K562 (cell line): ENCODE results near the gene ADGRF1. TPM values are rescaled to one million over a fixed set of nuclear protein-coding genes. Genes with fewer than 3 reads are reported as not detected.

Experiments used
- ATAC-seq: fragments of 200-7000 bp; cut with Tn5 transposase; 3 replicates; pipeline ENCODE4 v1.9.1; 2020; ENCODE audit warnings: moderate library complexity
- BruUV-seq: library from RNA; stranded (reverse); fragments of 400-500 nt; replicated peaks from 2 replicates; lab custom pipeline; 2021; lab: Mats Ljungman, UMichigan
- CTCF ChIA-PET: fragments of 300-600 bp; formaldehyde crosslinking; extraction: SDS; loops from one replicate; lab custom pipeline; 2021; ENCODE audit warnings: low intra/inter-chr PET ratio; lab: Yijun Ruan, JAX
- POLR2A ChIA-PET: fragments of 300-600, 350-650 bp; sonication (Branson Sonifier 250); formaldehyde crosslinking; extraction: SDS; loops from one replicate; lab custom pipeline; 2021; ENCODE audit warnings: antibody characterized with exemption, inconsistent platforms; lab: Yijun Ruan, JAX
- DNase-seq, 4 experiments: peaks; one replicate each; pipeline versions ENCODE4 v3.0.0 to v3.0.0-alpha.2; 2011 to 2018; ENCODE audit warnings: low spot score in 3 of 4, mixed read lengths in 3 of 4; ENCODE audit errors: extremely low read depth in 1 of 4
- FAIRE-seq: peaks from 2 replicates; lab custom pipeline; 2011; peaks lifted over from hg19 to GRCh38; lab: Jason Lieb, UNC
- H2AFZ ChIP-seq: 2 replicates; pipeline ENCODE4 v1.6.0; 2011; ENCODE audit warnings: low read depth, low read length, control low read depth, inconsistent platforms
- H3K27ac ChIP-seq: fragments of 200-600 bp; 3 replicates; pipeline ENCODE4 v1.8.0; 2011; ENCODE audit warnings: low read depth, mild to moderate bottlenecking, control low read depth, inconsistent platforms, low read length, moderate library complexity, mixed read lengths; ENCODE audit errors: extremely low read depth
- H3K27me3 ChIP-seq, 2 experiments: fragments of 300-600 bp in 1 of 2; 2 replicates in 1 of 2; 3 replicates in 1 of 2; pipeline versions ENCODE4 v1.6.0 to v1.8.0; 2011; ENCODE audit warnings: inconsistent platforms in 2 of 2, low read length in 2 of 2, mild to moderate bottlenecking in 1 of 2, mixed read lengths in 1 of 2, moderate library complexity in 1 of 2; ENCODE audit not compliant: control insufficient read depth in 2 of 2, insufficient read depth in 2 of 2
- H3K36me3 ChIP-seq: fragments of 300-600 bp; 3 replicates; pipeline ENCODE4 v1.8.0; 2011; ENCODE audit warnings: mild to moderate bottlenecking, low read length, inconsistent platforms; ENCODE audit not compliant: control insufficient read depth, insufficient read depth
- H3K4me1 ChIP-seq, 2 experiments: fragments of 200-600 bp in 1 of 2; replicated peaks in 1 of 2; 2 replicates in 1 of 2; 3 replicates in 1 of 2; pipeline versions ENCODE4 v1.5.1 to v1.8.0; 2011; ENCODE audit warnings: inconsistent platforms in 2 of 2, low read length in 2 of 2, mild to moderate bottlenecking in 1 of 2, mixed read lengths in 1 of 2, moderate library complexity in 1 of 2; ENCODE audit not compliant: control insufficient read depth in 2 of 2, insufficient read depth in 2 of 2
- H3K4me2 ChIP-seq: 2 replicates; pipeline ENCODE4 v1.6.1; 2011; ENCODE audit warnings: low read length, control low read depth, inconsistent platforms, mixed read lengths; ENCODE audit not compliant: insufficient read depth
- H3K4me3 ChIP-seq: fragments of 200-600 bp; sonication (generic), shearing (Covaris generic); 2 replicates; pipeline ENCODE4 v1.5.1; 2016; ENCODE audit warnings: control low read depth, inconsistent platforms
- H3K79me2 ChIP-seq: fragments of 200-600 bp; 3 replicates; pipeline ENCODE4 v1.8.0; 2011; ENCODE audit warnings: low read length, inconsistent platforms; ENCODE audit not compliant: control insufficient read depth, insufficient read depth
- H3K9ac ChIP-seq, 2 experiments: 2 replicates each; pipeline versions ENCODE4 v1.6.0 to v1.6.1; 2011; ENCODE audit warnings: low read depth in 2 of 2, low read length in 2 of 2, control low read depth in 1 of 2, inconsistent platforms in 1 of 2, mild to moderate bottlenecking in 1 of 2, mixed read lengths in 1 of 2; ENCODE audit not compliant: insufficient read depth in 1 of 2
- H3K9me1 ChIP-seq: one replicate; pipeline ENCODE4 v1.6.0; 2011; ENCODE audit warnings: inconsistent platforms, mild to moderate bottlenecking, low read length, moderate library complexity; ENCODE audit not compliant: control insufficient read depth, insufficient read depth
- H3K9me3 ChIP-seq: replicated peaks from 2 replicates; pipeline ENCODE4 v1.5.1; 2011; ENCODE audit warnings: low read depth, low read length, inconsistent platforms; ENCODE audit not compliant: control insufficient read depth, insufficient read depth
- H4K20me1 ChIP-seq: replicated peaks from 2 replicates; pipeline ENCODE4 v1.6.1; 2011; ENCODE audit warnings: low read length, inconsistent platforms, mixed read lengths; ENCODE audit not compliant: control insufficient read depth, insufficient read depth
- PHF21A ChIP-seq: fragments of 450-650 bp; IDR thresholded peaks from 2 replicates; pipeline ENCODE4 v1.6.1; 2017; ENCODE audit warnings: low read depth, borderline replicate concordance
- POU5F1 ChIP-seq: fragments of 150-350 bp; IDR thresholded peaks from 2 replicates; pipeline ENCODE4 v1.6.1; 2014; ENCODE audit warnings: borderline replicate concordance, low read length, low read depth, mild to moderate bottlenecking; ENCODE audit not compliant: partially characterized antibody
- SMARCA4 ChIP-seq: fragments of 450-650 bp; IDR thresholded peaks from 2 replicates; pipeline ENCODE4 v1.6.1; 2016
- TCF3 ChIP-seq: sonication (generic); formaldehyde crosslinking; IDR thresholded peaks from 2 replicates; pipeline ENCODE4 v1.4.0; 2020; ENCODE audit warnings: mild to moderate bottlenecking, missing genetic modification reagents
- WGBS: fragments of 100-300 bp; shearing (Covaris generic); methylation state at CpG from one replicate; pipeline ENCODE4 v1.1.6; 2016; ENCODE audit warnings: low coverage, mixed read lengths; ENCODE audit not compliant: insufficient coverage; ENCODE audit errors: missing lambda C conversion rate; 5-methylcytosine and 5-hydroxymethylcytosine counted together
- in situ Hi-C: fragments of 300-500 bp; cut with MboI; formaldehyde crosslinking; loops from 4 replicates; pipeline ENCODE4 v1.15.0; 2018; ENCODE audit warnings: inconsistent platforms, mixed read lengths
- intact Hi-C: fragments of 100-400 bp; cut with micrococcal nuclease; formaldehyde crosslinking; loops from 2 replicates; pipeline ENCODE4 v1.14.2; 2022
- polyA plus RNA-seq, 8 experiments: library from polyadenylated mRNA; depleted of rRNA in 4 of 8; stranded (reverse) in 5 of 8; unstranded in 3 of 8; fragments of >200 nt; fragmentation: Nextera tagmentation in 2 of 8; fragmentation: Illumina TruSeq in 1 of 8; extraction: Ambion mirVana in 2 of 8; extraction: Trizol in 1 of 8; gene quantifications; 2 replicates each; pipeline versions ENCODE4 v1.2.1 to v1.2.3, GENCODE V29; 2011 to 2014; ENCODE audit warnings: inconsistent platforms in 1 of 8, missing spikeins in 1 of 8
- total RNA-seq, 7 experiments: library from RNA; depleted of rRNA in 6 of 7; stranded (reverse); fragments of >200 nt in 6 of 7; fragmentation: Illumina TruSeq in 2 of 7; extraction: Trizol in 2 of 7; gene quantifications; 2 replicates each; pipeline versions ENCODE4 v1.2.1 to v1.2.3, GENCODE V29; 2011 to 2021; ENCODE audit warnings: low replicate concordance in 1 of 7
- TF ChIP-seq, protein P1 (sequence below): fragments of 250-450 bp; sonication (Bioruptor Pico); IDR thresholded peaks from 2 replicates; pipeline ENCODE4 v1.8.0; 2022; ENCODE audit warnings: inconsistent platforms, mild to moderate bottlenecking, moderate library complexity, borderline replicate concordance

Gene ADGRF1
- total and polyA plus RNA-seq, 9 of the 15 experiments (the other 6 are each of a cell fraction or from before 2014, with no cell fraction given), result not detected

DNA sequence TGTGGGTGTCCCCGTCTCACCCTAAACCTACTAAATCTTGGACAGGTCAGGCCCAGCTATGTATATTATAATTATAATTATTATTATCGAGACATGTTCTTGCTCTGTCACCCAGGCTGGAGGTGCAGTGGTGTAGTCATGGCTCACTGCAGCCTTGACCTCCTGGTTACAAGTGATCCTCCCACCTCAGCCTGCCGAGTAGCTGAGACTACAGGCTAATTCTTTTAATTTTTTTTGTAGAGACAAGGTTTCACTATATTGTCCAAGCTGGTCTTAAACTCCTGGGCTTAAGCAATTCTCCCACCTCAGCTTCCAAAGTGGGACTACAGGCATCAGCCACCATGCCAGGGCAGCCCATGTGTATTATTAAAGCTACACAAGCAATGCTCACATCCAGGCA lies 10.5 kb downstream of the ADGRF1 start:
- CTCF ChIA-PET, result no interaction called here
- H3K9ac ChIP-seq, result no peak overlapping the region
- H3K9me3 ChIP-seq, result no peaks in the 10 kb centered on the region
- no peaks in the 10 kb centered on the region for H3K36me3 ChIP-seq
- H4K20me1 ChIP-seq, result no peaks in the 10 kb centered on the region
- POLR2A ChIA-PET, result interaction anchor here (0.5 to 0.7 kb wide), 2 partner anchors 8 to 236 kb away, joined by 3 read pairs; no protein-coding TSS in a partner anchor
- TF ChIP-seq SMARCA4, result no peak
- no peak for TF ChIP-seq TCF3 (CRISPR knock-in tag)
- TF ChIP-seq, protein P1, sequence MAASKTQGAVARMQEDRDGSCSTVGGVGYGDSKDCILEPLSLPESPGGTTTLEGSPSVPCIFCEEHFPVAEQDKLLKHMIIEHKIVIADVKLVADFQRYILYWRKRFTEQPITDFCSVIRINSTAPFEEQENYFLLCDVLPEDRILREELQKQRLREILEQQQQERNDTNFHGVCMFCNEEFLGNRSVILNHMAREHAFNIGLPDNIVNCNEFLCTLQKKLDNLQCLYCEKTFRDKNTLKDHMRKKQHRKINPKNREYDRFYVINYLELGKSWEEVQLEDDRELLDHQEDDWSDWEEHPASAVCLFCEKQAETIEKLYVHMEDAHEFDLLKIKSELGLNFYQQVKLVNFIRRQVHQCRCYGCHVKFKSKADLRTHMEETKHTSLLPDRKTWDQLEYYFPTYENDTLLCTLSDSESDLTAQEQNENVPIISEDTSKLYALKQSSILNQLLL (CRISPR knock-in tag), result no peak
- TF ChIP-seq PHF21A, result no peak
- TF ChIP-seq POU5F1, result no peak
- no peaks in the 10 kb centered on the region for H3K4me1 ChIP-seq
- no peaks in the 10 kb centered on the region for H3K79me2 ChIP-seq
- H3K4me3 ChIP-seq, result no peak overlapping the region
- H3K27ac ChIP-seq, result no peak overlapping the region
- FAIRE-seq, result no peak
- no peak for DNase-seq
- H3K27me3 ChIP-seq, result peaks cover 10 to 29% of the 10 kb centered on the region in 2 experiments; a peak in 4 of 5 replicates
- WGBS, result 0% methylated on average over 3 of the region's 3 CpGs
- in situ Hi-C loops (no loop called here), intact Hi-C loops (no loop called here)
- H3K4me2 ChIP-seq, result no peak overlapping the region
- H3K9me1 ChIP-seq, result no peaks in the 10 kb centered on the region
- H2AFZ ChIP-seq, result no peak overlapping the region
- no TSS peak for BruUV-seq
- ATAC-seq, result no peak
